Activated CD4-positive, alpha-beta memory T cell treated with anti-CD3 and anti-CD28 coated beads for 36 hours (primary cell): ENCODE results near the gene B3GALT6. TPM values are rescaled to one million over a fixed set of nuclear protein-coding genes. Genes with fewer than 3 reads are reported as not detected.

Experiments
- total RNA-seq, 2 experiments: library from RNA; stranded (reverse); gene quantifications; one replicate each; pipeline ENCODE4 v1.2.3, GENCODE V29; 2021

B3GALT6 gene
- total RNA-seq, 2 experiments from 2014 or later, result 14.6 to 15.5 TPM

Other genes with a start within 250 kb of the B3GALT6 start
- 1 to 10 TPM; 1.7 to 2.0 TPM for gene HES4, start 232.1 kb upstream of the B3GALT6 start, total RNA-seq
- 100 to 1,000 TPM in 1 of 2 experiments, 10 to 100 TPM in 1; 96.9 to 108 TPM for gene ISG15, start 218.7 kb upstream of the B3GALT6 start, total RNA-seq
- gene AGRN, start 212.1 kb upstream of the B3GALT6 start, total RNA-seq, result 10 to 100 TPM; 33.2 to 35.6 TPM
- not detected for gene RNF223, start 157.9 kb upstream of the B3GALT6 start, total RNA-seq
- gene C1orf159, start 116.1 kb upstream of the B3GALT6 start, total RNA-seq, result 10 to 100 TPM; 19.5 to 20.5 TPM
- not detected for gene TTLL10, start 58.4 kb upstream of the B3GALT6 start, total RNA-seq
- gene TNFRSF18, start 25.6 kb upstream of the B3GALT6 start, total RNA-seq, result 100 to 1,000 TPM; 375 to 387 TPM
- 1,000 to 10,000 TPM; 1,003 to 1,005 TPM for gene TNFRSF4, start 18.1 kb upstream of the B3GALT6 start, total RNA-seq
- gene SDF4, start 236 bp upstream of the B3GALT6 start, total RNA-seq, result 100 to 1,000 TPM; 302 to 305 TPM
- 1 to 10 TPM; 3.8 to 4.2 TPM for gene C1QTNF12, start 14.5 kb downstream of the B3GALT6 start, total RNA-seq
- 10 to 100 TPM; 58.7 to 61.6 TPM for gene UBE2J2, start 41.6 kb downstream of the B3GALT6 start, total RNA-seq
- gene SCNN1D, start 48.2 kb downstream of the B3GALT6 start, total RNA-seq, result 1 to 10 TPM; 4.9 to 7.2 TPM
- 10 to 100 TPM; 31.8 to 32.0 TPM for gene ACAP3, start 75.7 kb downstream of the B3GALT6 start, total RNA-seq
- 10 to 100 TPM; 19.7 to 23.1 TPM for gene PUSL1, start 76.4 kb downstream of the B3GALT6 start, total RNA-seq
- gene INTS11, start 92.4 kb downstream of the B3GALT6 start, total RNA-seq, result 100 to 1,000 TPM; 107 to 120 TPM
- 10 to 100 TPM; 12.1 to 13.1 TPM for gene CPTP, start 92.6 kb downstream of the B3GALT6 start, total RNA-seq
- gene TAS1R3, start 99.0 kb downstream of the B3GALT6 start, total RNA-seq, result under 1 TPM in 1 of 2 experiments, not detected in 1; 0.10 TPM
- 10 to 100 TPM; 37.6 to 38.6 TPM for gene DVL1, start 117.2 kb downstream of the B3GALT6 start, total RNA-seq
- gene MXRA8, start 126.3 kb downstream of the B3GALT6 start, total RNA-seq, result under 1 TPM in 1 of 2 experiments, not detected in 1; 0.19 TPM
- 100 to 1,000 TPM; 124 to 131 TPM for gene AURKAIP1, start 143.0 kb downstream of the B3GALT6 start, total RNA-seq
- 100 to 1,000 TPM in 1 of 2 experiments, 10 to 100 TPM in 1; 96.0 to 108 TPM for gene CCNL2, start 167.1 kb downstream of the B3GALT6 start, total RNA-seq
- gene MRPL20, start 175.1 kb downstream of the B3GALT6 start, total RNA-seq, result 100 to 1,000 TPM; 122 to 123 TPM
- gene ANKRD65, start 189.0 kb downstream of the B3GALT6 start, total RNA-seq, result not detected
- under 1 TPM; 0.69 to 0.92 TPM for gene VWA1, start 203.5 kb downstream of the B3GALT6 start, total RNA-seq
- 1 to 10 TPM; 1.2 to 1.7 TPM for gene ATAD3C, start 217.5 kb downstream of the B3GALT6 start, total RNA-seq
- gene ATAD3B, start 239.5 kb downstream of the B3GALT6 start, total RNA-seq, result 10 to 100 TPM; 35.4 to 36.3 TPM